Testis (tissue), 3 donors: Measurements from ENCODE around the gene TRH. TPM values are rescaled to one million over a fixed set of nuclear protein-coding genes. Genes with fewer than 3 reads are reported as not detected.

ENCODE experiments used
- DNase-seq: peaks from one replicate; pipeline ENCODE4 v3.0.0-alpha.2; 2019
- H3K27ac ChIP-seq, 2 donors: fragments of 200-600 bp; sonication (generic); one replicate each; pipeline ENCODE4 v1.5.1; 2019
- H3K27me3 ChIP-seq: fragments of 200-600 bp; sonication (generic); one replicate; pipeline ENCODE4 v1.5.1; 2019
- H3K36me3 ChIP-seq: fragments of 200-600 bp; sonication (generic); one replicate; pipeline ENCODE4 v1.5.1; 2017; ENCODE audit warnings: low read depth; ENCODE audit errors: missing control alignments
- H3K4me1 ChIP-seq: fragments of 200-600 bp; sonication (generic); one replicate; pipeline ENCODE4 v1.5.1; 2019
- H3K4me3 ChIP-seq, 2 donors: fragments of 200-600 bp; sonication (generic); one replicate each; pipeline ENCODE4 v1.5.1; 2017 to 2019
- H3K9me3 ChIP-seq: fragments of 200-600 bp; sonication (generic); one replicate; pipeline ENCODE4 v1.5.1; 2017
- CTCF ChIP-seq, 3 experiments: fragments of 450-650 bp in 2 of 3; fragments of 200-600 bp in 1 of 3; sonication (generic) in 1 of 3; IDR thresholded peaks; one replicate each; pipeline ENCODE4 v1.5.1; 2016 to 2019; ENCODE audit warnings: antibody characterized with exemption in 3 of 3, mild to moderate bottlenecking in 2 of 3, moderate library complexity in 1 of 3
- POLR2A ChIP-seq: fragments of 450-650 bp; IDR thresholded peaks from one replicate; pipeline ENCODE4 v1.6.1; 2017; ENCODE audit warnings: antibody characterized with exemption, mild to moderate bottlenecking, moderate library complexity
- WGBS, 2 donors: methylation state at CpG; one replicate each; pipeline ENCODE4 v1.1.5; 2018; 5-methylcytosine and 5-hydroxymethylcytosine counted together
- intact Hi-C: fragments of 100-400 bp; cut with DNase I; formaldehyde crosslinking; loops from one replicate; pipeline ENCODE4 v1.15.1; 2023; ENCODE audit warnings: low total_unique reads
- polyA plus RNA-seq: library from polyadenylated mRNA; stranded (reverse); fragments of 350-450 nt; fragmentation: Illumina TruSeq; extraction: RNeasy Lipid Tissue Mini Kit (QIAGEN cat#74804); gene quantifications from one replicate; pipeline ENCODE4 v1.2.3, GENCODE V29; 2014; ENCODE audit warnings: low read depth, low replicate concordance; ENCODE audit not compliant: insufficient read depth
- total RNA-seq, 2 donors: library from RNA; depleted of rRNA; stranded (reverse); fragments of >200 nt; gene quantifications; one replicate each; pipeline ENCODE4 v1.2.3, GENCODE V29; 2016

The TRH gene
- total and polyA plus RNA-seq, 3 donors from 2014 or later = 0.87 to 2.1 (median 1.8) TPM

- Histone ChIP-seq H3K27me3 (no peaks in the 10 kb centered on the region), H3K36me3 (no peaks in the 10 kb centered on the region), H3K4me3 (no peak overlapping the region), H3K4me1 (no peaks in the 10 kb centered on the region), H3K27ac (no peak overlapping the region), H3K9me3 (no peaks in the 10 kb centered on the region)
- 43 to 47% methylated on average over 2 of the region's 2 CpGs for WGBS, 2 donors
- DNase-seq = no peak
- TF ChIP-seq CTCF (IDR thresholded peaks at IDR 0.05) = no peak
- TF ChIP-seq POLR2A = no peak
- intact Hi-C loops = no loop called here
Observed at GRCh38 chr3:129954514-129954913, 20.0 kb upstream of the TRH start.

- Histone ChIP-seq H3K27me3 (no peaks in the 10 kb centered on the region), H3K9me3 (no peaks in the 10 kb centered on the region), H3K4me1 (no peaks in the 10 kb centered on the region), H3K27ac (no peak overlapping the region), H3K4me3 (no peak overlapping the region), H3K36me3 (no peaks in the 10 kb centered on the region)
- no peak for DNase-seq
- TF ChIP-seq CTCF (IDR thresholded peaks at IDR 0.05) (no peak), POLR2A (no peak)
- intact Hi-C loops = no loop called here
Observed at GRCh38 chr3:129956936-129957335, 17.6 kb upstream of the TRH start.

- Histone ChIP-seq H3K4me1 (no peaks in the 10 kb centered on the region), H3K9me3 (no peaks in the 10 kb centered on the region), H3K4me3 (no peak overlapping the region), H3K36me3 (no peaks in the 10 kb centered on the region), H3K27me3 (no peaks in the 10 kb centered on the region), H3K27ac (no peak overlapping the region)
- DNase-seq = no peak
- intact Hi-C loops = no loop called here
- 70% methylated on average over 6 of the region's 6 CpGs for WGBS, 2 donors
- TF ChIP-seq POLR2A = no peak
- TF ChIP-seq CTCF (IDR thresholded peaks at IDR 0.05) = no peak
Observed at GRCh38 chr3:129958755-129959154, 15.8 kb upstream of the TRH start.

- no peaks in the 10 kb centered on the region for H3K9me3 ChIP-seq
- DNase-seq = no peak
- no peak overlapping the region for H3K27ac ChIP-seq
- TF ChIP-seq POLR2A = no peak
- TF ChIP-seq CTCF (IDR thresholded peaks at IDR 0.05) = no peak
- WGBS, 2 donors = 47 to 56% methylated on average over 5 of the region's 5 CpGs
- no peaks in the 10 kb centered on the region for H3K27me3 ChIP-seq
- intact Hi-C loops = no loop called here
- H3K4me3 ChIP-seq = no peak overlapping the region
- H3K4me1 ChIP-seq = no peaks in the 10 kb centered on the region
- H3K36me3 ChIP-seq = no peaks in the 10 kb centered on the region
Observed at GRCh38 chr3:129961141-129961541, 13.4 kb upstream of the TRH start.

- Histone ChIP-seq H3K27ac (no peak overlapping the region), H3K36me3 (no peaks in the 10 kb centered on the region), H3K4me3 (no peak overlapping the region), H3K4me1 (no peaks in the 10 kb centered on the region), H3K27me3 (no peaks in the 10 kb centered on the region), H3K9me3 (no peaks in the 10 kb centered on the region)
- intact Hi-C loops = no loop called here
- no peak for DNase-seq
- TF ChIP-seq CTCF (IDR thresholded peaks at IDR 0.05) = no peak
- TF ChIP-seq POLR2A = no peak
- 85 to 90% methylated on average over 3 of the region's 3 CpGs for WGBS, 2 donors
Observed at GRCh38 chr3:129962600-129962999, 11.9 kb upstream of the TRH start.
